Glomerular visceral epithelial cell (primary cell): ENCODE data around the gene LRRTM2.
A peak's percentile ranks its signal among the peaks of the same experiment; 100 is the strongest.
"Not testable (repeated sequence)": the region's sequence is repeated elsewhere in the genome, so short reads cannot be mapped to it uniquely, and the experiment has no call there.

Experiments
- DNase-seq: peaks from one replicate; pipeline ENCODE4 v3.0.0-alpha.2; 2016; ENCODE audit errors: extremely low spot score

Gene LRRTM2

DNA sequence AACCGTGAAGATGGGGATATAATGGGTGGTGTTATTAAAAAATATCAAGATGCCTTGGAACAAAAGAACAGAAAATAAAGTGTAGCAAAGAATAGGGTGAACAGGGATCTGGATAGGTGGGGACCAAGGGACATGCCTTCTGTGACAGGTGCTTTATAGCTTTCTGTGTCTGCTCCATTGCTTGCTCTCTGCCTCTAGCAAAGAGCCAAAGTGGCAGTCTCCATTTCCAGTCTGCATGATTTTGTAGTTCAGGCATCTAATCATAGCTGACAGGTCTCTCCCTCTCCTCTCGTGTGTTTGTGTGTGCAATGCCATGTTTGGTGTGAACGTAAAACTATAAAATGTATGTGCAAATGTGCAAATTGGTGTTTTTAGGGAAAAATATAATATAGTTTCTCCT lies 35.0 kb downstream of the LRRTM2 start:
- DNase-seq: no peak

DNA sequence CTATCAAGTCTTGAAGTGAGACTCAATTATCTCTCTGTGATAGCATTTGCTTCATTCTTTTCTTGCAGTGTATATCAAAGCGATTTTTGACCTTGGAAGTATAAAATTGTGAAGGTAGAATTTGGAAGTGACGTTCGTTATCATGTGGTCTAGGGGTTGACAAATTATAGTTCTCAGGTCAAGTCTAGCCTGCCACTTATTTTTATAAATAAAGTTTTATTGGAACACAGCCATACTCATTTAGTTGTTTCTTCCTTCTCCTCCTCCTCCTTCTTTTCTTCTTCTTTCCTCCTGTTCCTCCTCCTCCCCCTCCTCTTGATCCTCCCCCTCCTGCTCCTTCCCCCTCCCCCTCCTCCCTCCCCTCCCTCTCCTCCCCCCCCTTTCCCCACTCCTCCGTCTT lies 38.0 kb downstream of the LRRTM2 start:
- no peak for DNase-seq

DNA sequence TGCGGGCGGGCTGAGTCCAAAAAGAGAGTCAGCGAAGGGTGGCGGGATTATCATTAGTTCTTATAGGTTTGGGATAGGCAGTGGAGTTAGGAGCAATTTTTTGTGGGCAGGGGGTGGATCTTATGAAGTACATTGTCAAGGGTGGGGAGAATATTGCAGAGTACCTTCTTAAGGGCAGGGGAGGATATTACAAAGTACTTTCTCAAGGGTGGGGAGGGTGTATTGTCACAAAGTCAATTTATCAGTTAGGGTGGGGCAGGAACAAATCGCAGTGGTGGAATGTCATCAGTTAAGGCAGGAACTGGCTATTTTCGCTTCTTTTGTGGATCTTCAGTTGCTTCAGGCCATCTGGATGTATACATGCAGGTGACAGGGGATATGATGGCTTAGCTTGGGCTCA lies 40.3 kb downstream of the LRRTM2 start:
- DNase-seq: not testable (repeated sequence)

DNA sequence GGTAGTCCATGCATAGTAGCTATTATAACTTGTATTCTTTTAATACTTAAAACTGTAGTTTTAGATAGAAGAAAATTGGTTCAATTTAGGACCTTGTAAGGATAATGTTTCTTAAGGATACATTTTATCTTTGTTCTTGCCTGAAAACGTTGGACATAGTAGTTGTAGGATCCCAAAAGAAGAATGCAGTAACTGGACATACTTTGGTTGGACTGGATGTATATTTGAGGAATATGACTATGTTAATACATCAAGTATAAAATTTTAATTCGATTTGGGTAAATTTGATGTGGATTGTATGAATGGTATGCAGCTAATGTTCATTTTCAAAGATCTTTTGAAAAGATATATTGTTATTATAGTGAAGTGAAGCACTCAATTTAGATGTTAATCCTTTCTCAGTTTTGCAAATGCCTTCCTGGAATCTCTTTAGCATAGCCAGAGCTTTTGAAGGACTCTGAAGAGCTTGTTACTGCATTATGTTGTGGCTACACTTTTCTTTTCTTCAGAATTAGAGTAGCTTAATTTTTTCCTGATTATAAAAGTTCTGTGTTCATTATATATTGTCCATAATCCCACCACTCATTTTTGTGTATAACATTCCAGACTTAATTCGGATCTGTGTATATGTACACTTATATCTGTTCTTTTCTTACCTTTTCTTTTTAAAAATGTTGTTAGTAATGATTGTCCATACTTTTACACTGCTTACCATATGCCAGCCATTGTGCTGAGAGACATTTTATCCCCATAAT lies 41.2 kb downstream of the LRRTM2 start:
- DNase-seq: no peak

DNA sequence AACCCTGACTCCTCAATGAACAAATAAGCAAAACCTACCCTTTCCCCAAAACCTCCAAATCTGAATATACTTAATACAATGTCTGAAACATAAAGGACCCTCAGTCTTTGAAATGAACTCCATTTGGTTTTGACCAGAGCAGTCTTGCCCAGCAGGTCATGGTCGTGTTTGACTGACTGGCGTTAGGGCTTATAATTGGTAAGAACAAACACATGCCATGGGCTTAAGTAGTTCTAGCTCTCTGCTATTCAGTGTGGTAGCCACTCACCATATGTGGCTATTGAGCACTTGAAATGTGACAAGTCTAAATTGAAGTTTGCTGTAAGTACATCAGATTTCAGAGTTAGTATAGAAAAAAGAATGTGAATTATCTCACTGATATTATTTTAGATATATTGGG lies 42.1 kb downstream of the LRRTM2 start:
- DNase-seq: no peak

DNA sequence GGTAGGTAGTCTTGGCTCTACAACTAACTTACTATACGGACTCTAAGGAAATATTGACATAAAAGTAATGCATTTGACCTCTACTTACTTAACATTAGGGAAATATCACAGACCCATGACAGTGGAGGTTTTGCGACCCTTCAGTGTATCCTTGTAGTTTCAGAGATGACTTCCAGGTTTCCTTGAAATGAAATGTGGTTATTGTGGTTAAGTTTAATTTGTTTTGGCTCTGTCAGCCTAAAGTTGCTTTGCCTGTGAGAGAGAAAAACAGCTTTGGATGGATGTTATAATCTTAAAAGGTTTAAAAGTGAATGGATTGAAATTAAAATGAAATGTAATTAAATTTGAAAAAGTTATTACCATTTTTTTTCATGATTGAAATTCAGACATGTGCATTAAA lies 42.9 kb downstream of the LRRTM2 start:
- peak; percentile 21 for DNase-seq

DNA sequence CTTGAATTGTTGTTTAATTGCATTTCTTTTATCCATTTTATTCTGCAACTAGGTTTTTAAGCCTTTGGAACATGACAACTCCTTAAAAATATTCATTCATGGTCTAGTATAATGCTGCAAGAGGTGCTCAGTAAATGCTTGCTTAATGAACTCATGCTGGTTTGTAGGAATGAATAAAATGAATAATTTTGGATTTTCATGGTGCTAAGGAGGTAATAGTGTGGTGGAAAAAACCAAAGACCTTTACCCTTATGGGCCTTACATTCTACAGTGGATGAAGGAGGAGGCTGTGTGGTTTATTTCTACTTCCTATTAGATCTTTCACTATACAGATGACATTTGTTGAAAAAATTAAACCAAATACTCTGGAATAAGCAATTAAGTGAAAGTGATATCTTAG lies 43.4 kb downstream of the LRRTM2 start:
- DNase-seq: no peak

DNA sequence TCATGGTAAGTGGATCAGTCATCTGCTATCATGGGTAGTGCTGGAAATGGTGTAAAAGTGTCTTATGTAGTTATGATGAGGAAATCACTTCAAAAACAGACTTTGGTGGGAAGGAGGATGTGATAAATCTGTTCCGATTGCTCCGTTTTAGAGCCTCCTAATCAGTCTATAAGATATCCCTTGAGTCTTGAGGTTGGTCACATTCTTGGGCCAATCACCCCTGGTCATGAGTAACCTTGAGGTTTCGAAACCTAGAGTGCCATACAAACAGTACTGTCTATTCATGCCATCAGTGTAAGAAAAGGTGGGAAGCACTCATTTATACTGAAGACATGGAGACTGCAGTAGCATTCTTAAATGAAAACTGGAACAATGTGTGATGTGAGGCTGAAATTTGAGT lies 45.8 kb downstream of the LRRTM2 start:
- no peak for DNase-seq

DNA sequence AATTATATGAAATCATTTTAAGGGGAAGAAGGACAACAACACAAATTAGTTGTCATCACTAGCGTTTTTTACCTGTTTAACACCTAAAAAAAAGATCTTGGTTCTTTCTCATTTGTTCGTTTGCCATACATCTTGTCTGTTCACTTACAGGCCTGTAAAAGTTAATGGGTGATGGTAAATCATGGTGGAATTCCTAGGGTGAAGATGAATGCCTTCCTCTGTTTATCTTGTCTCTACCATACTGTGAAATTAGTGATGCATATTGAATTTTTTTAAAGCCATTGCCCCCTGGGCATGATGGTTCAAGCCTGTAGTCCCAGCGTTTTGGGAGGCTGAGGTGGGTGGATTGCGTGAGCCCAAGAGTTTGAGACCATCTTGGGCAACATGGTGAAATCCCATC lies 46.6 kb downstream of the LRRTM2 start:
- DNase-seq: no peak

DNA sequence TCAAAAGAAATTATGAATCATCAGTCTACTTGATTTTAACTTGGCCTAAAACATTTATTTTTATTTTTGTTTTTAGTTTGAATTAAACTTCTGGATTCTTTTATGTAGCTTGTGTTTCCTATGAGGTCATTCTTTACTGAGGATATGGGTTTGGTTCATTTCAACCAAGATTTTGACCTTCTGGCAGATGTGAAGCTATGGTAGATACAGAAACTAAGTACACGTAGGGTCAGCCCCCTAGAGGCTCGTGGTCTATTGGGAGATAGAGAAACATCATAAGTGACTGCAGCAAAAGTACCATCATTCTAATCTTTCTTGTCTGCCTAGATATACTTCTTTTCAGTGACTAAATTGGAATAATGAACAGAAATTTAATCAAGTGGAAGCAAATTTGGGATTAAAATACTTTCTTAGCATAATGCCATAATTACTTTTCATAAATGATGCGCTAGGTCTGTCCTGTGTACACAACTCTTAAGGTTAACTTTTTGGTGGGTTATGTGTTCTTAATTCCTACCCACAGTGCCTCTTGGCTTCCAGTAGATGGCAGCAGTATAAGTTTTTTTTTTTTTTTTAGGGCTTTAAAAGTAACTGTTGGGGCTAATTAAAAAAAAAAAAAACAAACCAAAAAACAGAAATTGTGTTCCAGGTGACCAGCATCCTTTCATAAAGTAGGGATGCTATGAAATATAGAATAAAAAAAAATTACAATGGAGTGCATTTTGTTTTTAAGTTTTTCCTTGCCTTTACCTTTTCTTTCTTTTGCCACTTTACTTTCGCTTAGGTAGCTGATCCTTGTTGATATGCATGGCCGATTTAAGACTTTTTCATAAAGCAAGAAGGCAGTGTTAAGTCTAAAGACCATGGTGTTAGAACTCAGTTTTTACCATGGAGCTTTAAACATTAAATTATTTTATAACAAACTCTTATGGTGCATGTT lies 49.9 kb downstream of the LRRTM2 start:
- DNase-seq: no peak

DNA sequence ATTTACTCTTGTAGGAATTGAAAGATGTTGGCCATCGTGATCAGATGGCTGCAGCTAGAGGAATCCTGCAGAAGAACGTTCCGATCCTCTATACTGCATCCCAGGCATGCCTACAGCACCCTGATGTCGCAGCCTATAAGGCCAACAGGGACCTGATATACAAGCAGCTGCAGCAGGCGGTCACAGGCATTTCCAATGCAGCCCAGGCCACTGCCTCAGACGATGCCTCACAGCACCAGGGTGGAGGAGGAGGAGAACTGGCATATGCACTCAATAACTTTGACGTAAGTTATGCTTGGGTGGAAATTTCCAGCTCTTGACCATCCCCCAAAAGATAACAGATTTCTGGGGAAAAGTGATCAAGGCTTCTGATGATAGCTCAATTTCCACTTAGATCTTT lies 50.6 kb downstream of the LRRTM2 start:
- DNase-seq: no peak

DNA sequence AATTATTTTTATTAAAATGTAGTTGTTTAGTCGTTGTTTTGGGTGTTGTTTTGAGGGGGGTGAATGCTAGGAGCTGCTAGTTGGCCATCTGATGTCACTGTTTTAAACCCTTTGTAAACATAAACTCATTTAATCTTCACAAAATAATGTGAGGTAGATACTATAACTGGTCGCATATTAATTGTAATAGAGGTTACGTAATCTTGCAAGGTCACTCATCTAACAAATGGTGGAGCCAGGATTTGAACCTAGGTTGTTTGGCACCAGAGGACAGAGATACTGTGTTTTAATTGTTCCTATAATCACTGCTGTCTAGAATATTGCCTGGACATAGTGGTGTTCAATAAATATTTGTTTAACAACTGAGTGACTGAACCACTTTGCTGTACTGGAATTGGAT lies 54.4 kb downstream of the LRRTM2 start:
- no peak for DNase-seq

DNA sequence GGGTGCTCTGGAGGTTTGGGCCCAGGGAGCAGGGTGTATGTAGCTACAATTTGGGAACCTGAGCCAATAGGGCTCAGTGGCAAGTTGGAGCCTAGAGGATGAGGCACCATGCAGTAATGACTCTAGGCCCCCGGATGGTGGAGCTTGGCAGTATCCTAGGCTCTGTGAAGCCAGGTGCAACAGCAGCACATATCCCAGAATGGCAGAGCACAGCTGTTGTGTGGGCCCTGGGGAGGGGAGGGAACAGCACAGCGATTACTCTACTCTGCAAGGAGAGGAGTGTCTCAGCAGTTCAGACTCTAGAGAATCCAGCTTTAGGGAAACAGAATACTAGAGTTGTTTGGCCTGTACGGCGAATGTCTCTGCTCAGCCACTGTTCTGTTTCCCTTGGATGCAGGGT lies 56.1 kb downstream of the LRRTM2 start:
- no peak for DNase-seq
